ENCODE results near the gene TMPRSS7. TPM values are rescaled to one million over a fixed set of nuclear protein-coding genes. Genes with fewer than 3 reads are reported as not detected.

Gene TMPRSS7
- total RNA-seq, 1 experiment from 2014 or later, result not detected

DNA sequence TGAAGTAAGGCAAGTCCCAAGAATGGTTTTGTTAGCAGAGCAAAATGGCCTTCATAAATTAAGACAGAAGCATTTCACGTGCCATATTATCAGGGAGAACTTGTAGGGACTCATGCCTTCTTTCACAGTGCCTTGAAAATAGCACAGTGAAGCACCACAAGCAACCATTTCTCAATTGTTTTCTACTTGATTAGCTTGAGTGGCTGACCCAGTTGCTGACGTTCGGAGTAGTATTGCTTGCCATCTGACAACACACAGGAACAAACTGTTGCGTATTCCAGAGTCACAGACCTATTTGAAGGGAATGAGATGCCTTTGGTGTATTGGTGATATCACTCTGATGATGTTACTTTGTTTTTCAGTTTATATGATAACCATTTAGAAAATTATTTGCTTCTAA, 48.7 kb downstream of the TMPRSS7 start:
- H3K4me1 ChIP-seq (ENCODE audit: low read length), result peaks cover 15% of the 10 kb centered on the region
- H3K27me3 ChIP-seq (ENCODE audit: low read length), result no peaks in the 10 kb centered on the region
- no peaks in the 10 kb centered on the region for H4K20me1 ChIP-seq (ENCODE audit: insufficient read depth, low read depth, low read length)
- no peaks in the 10 kb centered on the region for H3K36me3 ChIP-seq (ENCODE audit: insufficient read depth, low read length)
- no peaks in the 10 kb centered on the region for H3K9me3 ChIP-seq (ENCODE audit: low read length)
- H3K9me2 ChIP-seq (replicated peaks; ENCODE audit: insufficient read depth, low read length), result no peaks in the 10 kb centered on the region
- H3K4me2 ChIP-seq (ENCODE audit: low read depth, low read length, poor library complexity, severe bottlenecking), result no peak overlapping the region
- no peak overlapping the region for H2AFZ ChIP-seq (ENCODE audit: low read length)
- no peak overlapping the region for H3K4me3 ChIP-seq (ENCODE audit: low read length)
- no peaks in the 10 kb centered on the region for H3K79me2 ChIP-seq (ENCODE audit: low read length)
- H3K9ac ChIP-seq (ENCODE audit: low read length), result no peak overlapping the region
- H3K27ac ChIP-seq (ENCODE audit: low read length), result no peak overlapping the region
- DNase-seq, result no peak

DNA sequence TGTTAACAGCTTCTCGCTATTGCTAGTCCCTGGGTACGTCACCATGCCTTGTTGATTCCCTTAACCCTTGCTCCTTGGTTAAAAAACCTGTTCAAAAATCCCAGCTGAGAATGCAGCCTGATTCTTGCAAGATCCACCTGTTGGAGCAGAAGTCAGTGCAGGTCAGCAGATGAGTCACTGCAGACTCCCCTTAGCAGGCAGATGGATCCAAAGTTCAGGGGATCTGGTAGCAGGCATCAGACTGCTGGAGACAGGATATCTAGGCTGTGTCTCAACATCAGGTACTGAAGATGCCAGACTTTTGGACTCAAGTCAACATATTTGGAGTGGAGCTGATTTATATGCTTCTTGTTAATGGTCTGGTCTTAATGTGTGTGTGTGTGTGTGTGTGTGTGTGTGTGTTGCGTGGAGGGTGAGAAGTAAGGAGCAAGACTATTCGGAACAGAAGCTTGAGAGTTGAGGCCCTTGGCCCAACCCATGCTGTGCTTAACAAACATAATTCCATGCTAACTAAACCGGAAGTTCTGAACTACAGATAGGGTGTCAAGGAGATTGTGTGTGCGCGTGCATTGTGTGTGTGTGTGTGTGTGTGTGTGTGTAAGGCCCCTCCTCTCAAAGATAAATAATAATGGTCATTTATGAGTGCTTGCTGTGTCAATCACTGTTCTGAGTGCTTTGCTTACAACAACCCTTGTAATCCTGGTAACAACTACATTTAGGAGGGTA, 50.6 kb downstream of the TMPRSS7 start:
- no peaks in the 10 kb centered on the region for H3K27me3 ChIP-seq (ENCODE audit: low read length)
- H4K20me1 ChIP-seq (ENCODE audit: insufficient read depth, low read depth, low read length), result no peaks in the 10 kb centered on the region
- no peaks in the 10 kb centered on the region for H3K36me3 ChIP-seq (ENCODE audit: insufficient read depth, low read length)
- no peaks in the 10 kb centered on the region for H3K79me2 ChIP-seq (ENCODE audit: low read length)
- H2AFZ ChIP-seq (ENCODE audit: low read length), result no peak overlapping the region
- peaks cover 13% of the 10 kb centered on the region for H3K4me1 ChIP-seq (ENCODE audit: low read length)
- H3K9ac ChIP-seq (ENCODE audit: low read length), result no peak overlapping the region
- H3K9me3 ChIP-seq (ENCODE audit: low read length), result no peaks in the 10 kb centered on the region
- no peak overlapping the region for H3K4me3 ChIP-seq (ENCODE audit: low read length)
- H3K4me2 ChIP-seq (ENCODE audit: low read depth, low read length, poor library complexity, severe bottlenecking), result no peak overlapping the region
- DNase-seq, result no peak
- H3K27ac ChIP-seq (ENCODE audit: low read length), result no peak overlapping the region
- no peaks in the 10 kb centered on the region for H3K9me2 ChIP-seq (replicated peaks; ENCODE audit: insufficient read depth, low read length)

DNA sequence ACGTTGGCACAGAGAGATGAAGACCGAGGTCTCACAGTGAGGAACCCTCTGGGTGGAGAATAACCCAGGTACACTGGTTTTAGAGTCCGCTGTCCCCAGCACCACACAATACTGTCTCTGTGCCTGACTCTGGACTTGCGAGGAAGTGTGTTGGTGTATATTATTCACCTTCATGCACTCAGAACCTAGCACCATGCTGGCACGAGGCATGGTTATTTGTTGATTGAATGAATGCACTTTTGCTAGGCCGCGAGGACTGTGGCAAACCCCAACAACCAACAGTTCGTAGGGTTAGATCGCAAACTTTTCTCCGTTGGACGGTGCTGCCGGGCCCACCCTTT, 51.2 kb downstream of the TMPRSS7 start:
- Histone ChIP-seq H4K20me1 (ENCODE audit: insufficient read depth, low read depth, low read length) (no peaks in the 10 kb centered on the region), H3K4me2 (ENCODE audit: low read depth, low read length, poor library complexity, severe bottlenecking) (peak overlapping the region; percentile 65), H2AFZ (ENCODE audit: low read length) (0 out of 2 replicates have a peak overlapping the region, but pooled peaks have one; percentile 40), H3K4me3 (ENCODE audit: low read length) (peak overlapping the region; percentile 58; the same call in 1 of the 2 replicates), H3K36me3 (ENCODE audit: insufficient read depth, low read length) (no peaks in the 10 kb centered on the region), H3K27ac (ENCODE audit: low read length) (no peak overlapping the region), H3K9me2 (replicated peaks; ENCODE audit: insufficient read depth, low read length) (no peaks in the 10 kb centered on the region), H3K27me3 (ENCODE audit: low read length) (no peaks in the 10 kb centered on the region), H3K9me3 (ENCODE audit: low read length) (no peaks in the 10 kb centered on the region), H3K4me1 (ENCODE audit: low read length) (peaks cover 16% of the 10 kb centered on the region), H3K9ac (ENCODE audit: low read length) (no peak overlapping the region), H3K79me2 (ENCODE audit: low read length) (no peaks in the 10 kb centered on the region)
- DNase-seq, result no peak

DNA sequence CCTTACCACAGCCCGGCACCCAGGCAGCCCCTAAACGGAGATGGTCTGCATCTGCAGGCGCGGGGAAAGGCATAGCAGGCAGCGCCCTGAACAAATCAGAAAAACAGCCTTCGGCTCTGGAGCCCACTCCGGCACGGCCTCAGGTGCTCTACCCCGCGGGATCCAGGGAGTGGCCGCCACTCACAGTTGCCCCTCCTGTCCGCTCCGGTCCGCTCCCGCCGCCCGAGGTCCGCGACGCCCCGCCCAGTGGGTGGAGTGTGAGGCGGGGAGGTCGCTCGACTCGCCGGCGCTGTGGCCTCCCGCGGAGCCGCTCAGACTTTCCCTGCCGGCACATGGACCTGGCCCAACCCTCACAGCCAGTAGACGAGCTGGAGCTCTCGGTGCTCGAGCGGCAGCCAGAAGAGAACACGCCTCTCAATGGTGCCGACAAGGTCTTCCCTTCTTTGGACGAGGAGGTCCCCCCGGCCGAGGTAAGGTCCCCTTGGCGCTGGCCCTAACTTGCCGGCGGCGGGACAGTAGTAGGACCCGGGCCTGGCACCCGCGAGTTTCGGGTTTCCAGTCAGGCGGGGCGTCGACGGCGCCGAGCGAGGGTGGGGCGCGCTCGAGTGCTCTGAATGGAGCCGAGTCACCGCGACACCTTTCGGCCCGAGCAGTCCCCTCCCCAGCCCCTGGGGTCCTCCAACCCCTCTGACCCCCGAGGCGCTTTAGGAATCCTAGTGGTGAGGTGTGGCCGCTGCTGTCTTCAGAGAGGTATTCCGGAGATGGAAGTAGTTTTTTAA, 51.7 kb downstream of the TMPRSS7 start, which contains the start of gene C3orf52:
Gene C3orf52 (plus strand): TSS at position 314 of the 779 bp plus-strand sequence. CDS start 19 bp downstream, at position 333.
- H2AFZ ChIP-seq (ENCODE audit: low read length), result peak within 1 kb of the TSS; percentile 40; the same call in 1 of the 2 replicates
- no peak within 1 kb of the TSS for H3K27ac ChIP-seq (ENCODE audit: low read length)
- DNase-seq, result peak; percentile 44
- peak within 1 kb of the TSS; percentile 65 for H3K4me2 ChIP-seq (ENCODE audit: low read depth, low read length, poor library complexity, severe bottlenecking)
- no peaks in the 10 kb centered on the region for H3K9me3 ChIP-seq (ENCODE audit: low read length)
- H4K20me1 ChIP-seq (ENCODE audit: insufficient read depth, low read depth, low read length), result no peaks in the 10 kb centered on the region
- peak within 1 kb of the TSS; percentile 45 for H3K9ac ChIP-seq (ENCODE audit: low read length)
- H3K4me1 ChIP-seq (ENCODE audit: low read length), result peaks cover 19% of the 10 kb centered on the region
- no peaks in the 10 kb centered on the region for H3K79me2 ChIP-seq (ENCODE audit: low read length)
- H3K27me3 ChIP-seq (ENCODE audit: low read length), result no peaks in the 10 kb centered on the region
- H3K9me2 ChIP-seq (replicated peaks; ENCODE audit: insufficient read depth, low read length), result no peaks in the 10 kb centered on the region
- H3K4me3 ChIP-seq (ENCODE audit: low read length), result peak within 1 kb of the TSS; percentile 58
- H3K36me3 ChIP-seq (ENCODE audit: insufficient read depth, low read length), result no peaks in the 10 kb centered on the region

DNA sequence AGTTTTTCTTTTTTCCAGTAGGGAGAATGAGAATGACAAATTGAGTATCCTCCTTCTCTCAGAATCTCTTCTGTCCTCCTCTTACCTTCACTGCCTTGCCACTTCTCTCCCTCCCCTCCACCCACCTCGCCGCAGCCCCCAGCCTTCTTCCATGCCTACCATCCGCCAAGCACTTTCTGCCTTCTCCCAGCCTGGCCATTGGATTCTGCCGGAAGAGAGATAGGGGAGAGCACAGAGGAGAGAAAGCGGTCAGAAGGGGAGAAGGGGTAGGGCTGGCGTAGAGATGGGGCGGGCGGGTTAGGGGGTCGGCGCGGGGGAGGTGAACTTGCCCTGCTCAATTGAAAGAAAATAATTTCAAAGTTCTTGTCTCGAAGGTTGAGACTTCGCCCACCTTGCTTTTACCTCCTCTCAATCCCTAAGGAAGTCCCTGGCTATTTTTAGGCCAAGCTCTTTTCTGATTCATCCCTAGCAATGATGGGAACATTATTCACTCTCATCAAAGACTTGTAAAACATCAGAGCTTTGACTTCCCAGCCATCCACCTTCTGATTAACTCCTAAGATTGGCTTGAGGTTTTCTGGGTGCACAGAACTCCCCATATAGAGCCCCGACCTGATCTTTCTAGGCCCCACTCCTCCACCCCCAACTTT, 52.5 kb downstream of the TMPRSS7 start:
- H3K36me3 ChIP-seq (ENCODE audit: insufficient read depth, low read length), result no peaks in the 10 kb centered on the region
- no peaks in the 10 kb centered on the region for H3K9me3 ChIP-seq (ENCODE audit: low read length)
- H3K9me2 ChIP-seq (replicated peaks; ENCODE audit: insufficient read depth, low read length), result no peaks in the 10 kb centered on the region
- peak overlapping the region; percentile 65 for H3K4me2 ChIP-seq (ENCODE audit: low read depth, low read length, poor library complexity, severe bottlenecking)
- no peak overlapping the region for H3K27ac ChIP-seq (ENCODE audit: low read length)
- no peak overlapping the region; the same call in 1 of the 2 replicates for H2AFZ ChIP-seq (ENCODE audit: low read length)
- H3K79me2 ChIP-seq (ENCODE audit: low read length), result no peaks in the 10 kb centered on the region
- peak overlapping the region; percentile 58 for H3K4me3 ChIP-seq (ENCODE audit: low read length)
- no peaks in the 10 kb centered on the region for H4K20me1 ChIP-seq (ENCODE audit: insufficient read depth, low read depth, low read length)
- no peak overlapping the region for H3K9ac ChIP-seq (ENCODE audit: low read length)
- DNase-seq, result no peak
- no peaks in the 10 kb centered on the region for H3K27me3 ChIP-seq (ENCODE audit: low read length)
- peaks cover 19% of the 10 kb centered on the region for H3K4me1 ChIP-seq (ENCODE audit: low read length)

DNA sequence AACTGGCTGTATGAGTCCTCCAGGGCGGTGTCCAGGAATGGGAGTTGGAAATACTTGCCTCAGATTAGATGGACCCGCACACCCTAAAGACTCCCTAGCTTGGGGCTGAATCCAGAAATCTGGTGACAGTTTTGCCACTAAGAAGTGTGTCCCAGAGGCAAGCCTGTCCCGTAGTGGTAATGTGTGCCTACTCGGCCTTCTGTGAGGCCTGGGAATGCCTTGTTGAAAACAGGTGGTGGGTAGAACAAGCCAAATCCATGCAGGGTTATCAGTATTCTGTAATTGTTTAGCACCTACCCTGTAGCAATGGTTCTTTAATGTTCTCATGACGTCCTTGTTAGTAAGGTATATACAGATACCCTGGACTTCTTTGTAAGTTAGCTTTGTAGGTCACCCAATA, 53.2 kb downstream of the TMPRSS7 start:
- no peaks in the 10 kb centered on the region for H3K79me2 ChIP-seq (ENCODE audit: low read length)
- H3K27ac ChIP-seq (ENCODE audit: low read length), result no peak overlapping the region
- H4K20me1 ChIP-seq (ENCODE audit: insufficient read depth, low read depth, low read length), result no peaks in the 10 kb centered on the region
- no peak overlapping the region for H3K4me3 ChIP-seq (ENCODE audit: low read length)
- H3K9me3 ChIP-seq (ENCODE audit: low read length), result no peaks in the 10 kb centered on the region
- H3K36me3 ChIP-seq (ENCODE audit: insufficient read depth, low read length), result no peaks in the 10 kb centered on the region
- no peak overlapping the region for H2AFZ ChIP-seq (ENCODE audit: low read length)
- no peak for DNase-seq
- H3K9me2 ChIP-seq (replicated peaks; ENCODE audit: insufficient read depth, low read length), result no peaks in the 10 kb centered on the region
- H3K9ac ChIP-seq (ENCODE audit: low read length), result no peak overlapping the region
- H3K4me1 ChIP-seq (ENCODE audit: low read length), result peaks cover 19% of the 10 kb centered on the region
- no peaks in the 10 kb centered on the region for H3K27me3 ChIP-seq (ENCODE audit: low read length)
- H3K4me2 ChIP-seq (ENCODE audit: low read depth, low read length, poor library complexity, severe bottlenecking), result no peak overlapping the region

DNA sequence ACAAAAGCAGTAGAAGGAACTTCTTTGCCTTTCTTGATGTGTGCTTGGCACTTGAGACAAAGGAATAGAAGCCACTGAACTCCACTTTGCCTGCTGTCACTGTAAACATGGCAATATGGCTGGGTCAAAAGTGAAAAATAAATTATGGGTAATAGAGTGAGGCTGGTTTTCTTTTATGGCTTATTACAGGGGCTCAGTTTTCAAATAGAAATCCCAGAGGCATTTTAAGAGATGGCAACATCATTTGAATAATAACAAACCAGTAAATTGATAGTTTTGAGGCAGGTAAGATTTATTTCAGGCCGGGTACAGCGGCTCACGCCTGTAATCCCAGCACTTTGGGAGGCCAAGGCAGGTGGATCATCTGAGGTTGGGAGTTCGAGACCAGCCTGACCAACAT, 54.4 kb downstream of the TMPRSS7 start:
- Histone ChIP-seq H4K20me1 (ENCODE audit: insufficient read depth, low read depth, low read length) (no peaks in the 10 kb centered on the region), H3K9me2 (replicated peaks; ENCODE audit: insufficient read depth, low read length) (no peaks in the 10 kb centered on the region), H2AFZ (ENCODE audit: low read length) (no peak overlapping the region), H3K4me2 (ENCODE audit: low read depth, low read length, poor library complexity, severe bottlenecking) (no peak overlapping the region), H3K27me3 (ENCODE audit: low read length) (no peaks in the 10 kb centered on the region), H3K79me2 (ENCODE audit: low read length) (no peaks in the 10 kb centered on the region), H3K9me3 (ENCODE audit: low read length) (no peaks in the 10 kb centered on the region), H3K4me1 (ENCODE audit: low read length) (peaks cover 17% of the 10 kb centered on the region), H3K4me3 (ENCODE audit: low read length) (no peak overlapping the region), H3K36me3 (ENCODE audit: insufficient read depth, low read length) (no peaks in the 10 kb centered on the region), H3K27ac (ENCODE audit: low read length) (no peak overlapping the region), H3K9ac (ENCODE audit: low read length) (no peak overlapping the region)
- no peak for DNase-seq
